GM18519 (cell line): ENCODE results near the gene CDK18.

Experiments
- ATAC-seq: cut with Tn5 transposase; IDR thresholded peaks from one replicate; pipeline ENCODE4 v1.9.1; 2021; ENCODE audit warnings: mild to moderate bottlenecking, moderate library complexity; ENCODE audit not compliant: unreplicated experiment, low FRiP score

The CDK18 gene

GRCh38 chr1:205582046-205582445 is 77.6 kb downstream of the CDK18 start:
- no peak for ATAC-seq
